Type B pancreatic cell (in vitro differentiated cells): ENCODE results near the gene TP53BP2. TPM values are rescaled to one million over a fixed set of nuclear protein-coding genes. Genes with fewer than 3 reads are reported as not detected.

Experiments
- DNase-seq: peaks from one replicate; pipeline ENCODE4 v3.0.0; 2021; ENCODE audit warnings: mixed read lengths; ENCODE audit not compliant: unreplicated experiment; ENCODE audit errors: extremely low spot score
- H3K27ac Mint-ChIP-seq: 2 replicates; pipeline ENCODE4 v1.8.0; 2021; ENCODE audit warnings: mild to moderate bottlenecking, mixed read lengths
- H3K27me3 Mint-ChIP-seq: 2 replicates; pipeline ENCODE4 v1.8.0; 2021; ENCODE audit warnings: mixed read lengths
- H3K36me3 Mint-ChIP-seq: 2 replicates; pipeline ENCODE4 v1.8.0; 2021; ENCODE audit warnings: mixed read lengths
- H3K4me1 Mint-ChIP-seq: one replicate; pipeline ENCODE4 v1.8.0; 2021; ENCODE audit warnings: mixed read lengths; ENCODE audit not compliant: unreplicated experiment
- H3K4me3 Mint-ChIP-seq: 2 replicates; pipeline ENCODE4 v1.8.0; 2021; ENCODE audit warnings: mild to moderate bottlenecking, mixed read lengths
- H3K9me3 Mint-ChIP-seq: 2 replicates; pipeline ENCODE4 v1.8.0; 2021; ENCODE audit warnings: mixed read lengths
- total RNA-seq: library from RNA; stranded (reverse); gene quantifications from 2 replicates; pipeline ENCODE4 v1.2.1, GENCODE V29; 2021; ENCODE audit warnings: low replicate concordance
- TF ChIP-seq, protein P1 (sequence below): fragments of 200-600 bp; sonication (generic); conservative IDR thresholded peaks from 2 replicates; pipeline ENCODE4 v1.5.0; 2021; ENCODE audit warnings: antibody characterized with exemption, mild to moderate bottlenecking

TP53BP2 gene
- total RNA-seq, 1 donor from 2014 or later = 67.2 TPM

GRCh38 chr1:223827193-223827663 lies 18.5 kb downstream of the TP53BP2 start:
- no peaks in the 10 kb centered on the region for H3K36me3 Mint-ChIP-seq
- no peak for DNase-seq
- H3K4me1 Mint-ChIP-seq = peaks cover 40% of the 10 kb centered on the region
- H3K27ac Mint-ChIP-seq = peak overlapping the region; percentile 71
- H3K4me3 Mint-ChIP-seq = no peak overlapping the region
- no peaks in the 10 kb centered on the region for H3K27me3 Mint-ChIP-seq
- no peaks in the 10 kb centered on the region for H3K9me3 Mint-ChIP-seq
- TF ChIP-seq, protein P1, sequence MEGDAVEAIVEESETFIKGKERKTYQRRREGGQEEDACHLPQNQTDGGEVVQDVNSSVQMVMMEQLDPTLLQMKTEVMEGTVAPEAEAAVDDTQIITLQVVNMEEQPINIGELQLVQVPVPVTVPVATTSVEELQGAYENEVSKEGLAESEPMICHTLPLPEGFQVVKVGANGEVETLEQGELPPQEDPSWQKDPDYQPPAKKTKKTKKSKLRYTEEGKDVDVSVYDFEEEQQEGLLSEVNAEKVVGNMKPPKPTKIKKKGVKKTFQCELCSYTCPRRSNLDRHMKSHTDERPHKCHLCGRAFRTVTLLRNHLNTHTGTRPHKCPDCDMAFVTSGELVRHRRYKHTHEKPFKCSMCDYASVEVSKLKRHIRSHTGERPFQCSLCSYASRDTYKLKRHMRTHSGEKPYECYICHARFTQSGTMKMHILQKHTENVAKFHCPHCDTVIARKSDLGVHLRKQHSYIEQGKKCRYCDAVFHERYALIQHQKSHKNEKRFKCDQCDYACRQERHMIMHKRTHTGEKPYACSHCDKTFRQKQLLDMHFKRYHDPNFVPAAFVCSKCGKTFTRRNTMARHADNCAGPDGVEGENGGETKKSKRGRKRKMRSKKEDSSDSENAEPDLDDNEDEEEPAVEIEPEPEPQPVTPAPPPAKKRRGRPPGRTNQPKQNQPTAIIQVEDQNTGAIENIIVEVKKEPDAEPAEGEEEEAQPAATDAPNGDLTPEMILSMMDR = no peak

GRCh38 chr1:223825767-223826748 lies 19.7 kb downstream of the TP53BP2 start:
- H3K9me3 Mint-ChIP-seq = no peaks in the 10 kb centered on the region
- TF ChIP-seq, protein P1 = no peak
- no peak for DNase-seq
- peak overlapping the region; percentile 24 for H3K27ac Mint-ChIP-seq
- no peaks in the 10 kb centered on the region for H3K27me3 Mint-ChIP-seq
- H3K36me3 Mint-ChIP-seq = peaks cover 5% of the 10 kb centered on the region
- peaks cover 41% of the 10 kb centered on the region for H3K4me1 Mint-ChIP-seq
- H3K4me3 Mint-ChIP-seq = no peak overlapping the region

DNA sequence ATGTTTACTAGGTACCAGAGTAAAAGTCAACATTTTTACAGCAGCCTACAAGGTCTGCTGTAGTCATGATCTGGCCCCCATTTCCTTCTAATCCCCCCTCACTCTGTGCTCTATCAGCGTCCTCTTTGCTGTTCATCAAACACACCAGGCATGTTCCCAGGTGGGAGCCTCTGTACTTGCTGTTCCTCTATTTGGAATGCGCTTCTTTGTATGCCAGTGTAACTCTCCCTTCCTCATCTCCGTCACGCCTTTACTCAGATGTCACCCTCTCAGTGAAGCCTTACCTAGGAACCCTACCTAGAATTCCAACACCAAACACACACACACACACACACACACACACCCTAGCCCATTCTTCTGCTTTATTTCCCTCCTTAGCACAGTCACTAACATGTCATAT lies 21.0 kb downstream of the TP53BP2 start:
- TF ChIP-seq, protein P1 = no peak
- Mint-ChIP-seq H3K4me1 (peaks cover 52% of the 10 kb centered on the region), H3K4me3 (no peak overlapping the region), H3K9me3 (no peaks in the 10 kb centered on the region), H3K27me3 (no peaks in the 10 kb centered on the region), H3K36me3 (peaks cover 17% of the 10 kb centered on the region), H3K27ac (peak overlapping the region; percentile 75)
- no peak for DNase-seq

GRCh38 chr1:223824287-223824686 lies 21.5 kb downstream of the TP53BP2 start:
- peaks cover 50% of the 10 kb centered on the region for H3K4me1 Mint-ChIP-seq
- DNase-seq = no peak
- H3K4me3 Mint-ChIP-seq = no peak overlapping the region
- TF ChIP-seq, protein P1 = no peak
- H3K9me3 Mint-ChIP-seq = no peaks in the 10 kb centered on the region
- peaks cover 19% of the 10 kb centered on the region for H3K36me3 Mint-ChIP-seq
- H3K27me3 Mint-ChIP-seq = no peaks in the 10 kb centered on the region
- no peak overlapping the region for H3K27ac Mint-ChIP-seq

DNA sequence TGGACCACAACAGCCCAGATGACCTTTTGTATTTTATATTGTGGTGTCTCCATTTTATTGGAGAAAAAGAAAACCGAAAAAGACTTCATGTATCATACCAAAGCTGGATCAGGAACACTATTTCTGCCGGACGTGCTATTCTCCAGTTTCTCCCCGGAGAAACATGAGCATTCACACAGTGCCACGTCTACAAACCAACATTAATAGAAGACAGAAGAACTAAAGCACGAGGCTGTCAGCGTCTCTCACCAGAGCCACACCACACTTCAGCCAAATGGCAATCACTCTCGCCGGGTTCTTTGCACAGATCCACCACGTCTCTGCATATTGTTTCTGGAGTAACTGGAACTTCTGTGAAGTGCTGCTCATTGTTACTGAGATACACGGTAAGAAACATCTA lies 24.8 kb downstream of the TP53BP2 start:
- H3K4me1 Mint-ChIP-seq = peaks cover 35% of the 10 kb centered on the region
- H3K9me3 Mint-ChIP-seq = no peaks in the 10 kb centered on the region
- no peak overlapping the region for H3K4me3 Mint-ChIP-seq
- no peaks in the 10 kb centered on the region for H3K27me3 Mint-ChIP-seq
- peak overlapping the region; percentile 42 for H3K27ac Mint-ChIP-seq
- H3K36me3 Mint-ChIP-seq = peaks cover 23% of the 10 kb centered on the region
- TF ChIP-seq, protein P1 = no peak
- no peak for DNase-seq
